ENCODE data around the gene CAMTA1.
"Not testable (repeated sequence)": the region's sequence is repeated elsewhere in the genome, so short reads cannot be mapped to it uniquely, and the experiment has no call there.

The CAMTA1 gene

GRCh38 chr1:7783826-7784491 lies 998.7 kb downstream of the CAMTA1 start, which contains the start of gene PER3:
Gene PER3, plus strand, starts transcription at chr1:7784291. Its CDS starts 587 bp downstream, at chr1:7784878.
- DNase-seq, result peak; percentile 91

- DNase-seq, result no peak
Observed at GRCh38 chr1:7784492-7785071, 999.3 kb downstream of the CAMTA1 start.

- no peak for DNase-seq
Observed at GRCh38 chr1:7785108-7785507, 999.9 kb downstream of the CAMTA1 start.

- DNase-seq, result no peak
Observed at GRCh38 chr1:7786795-7787194, 1001.5 kb downstream of the CAMTA1 start.

- no peak for DNase-seq
Observed at GRCh38 chr1:7789828-7790227, 1004.6 kb downstream of the CAMTA1 start.

GRCh38 chr1:7791027-7791426 lies 1005.8 kb downstream of the CAMTA1 start:
- not testable (repeated sequence) for DNase-seq

- DNase-seq, result no peak
Observed at GRCh38 chr1:7795406-7795805, 1010.2 kb downstream of the CAMTA1 start.

GRCh38 chr1:7805460-7805859 lies 1020.2 kb downstream of the CAMTA1 start:
- no peak for DNase-seq

GRCh38 chr1:7808253-7808844 lies 1023.1 kb downstream of the CAMTA1 start:
- DNase-seq, result peak; percentile 42

GRCh38 chr1:7809742-7810141 lies 1024.5 kb downstream of the CAMTA1 start:
- no peak for DNase-seq

GRCh38 chr1:7810395-7810794 lies 1025.1 kb downstream of the CAMTA1 start:
- DNase-seq, result no peak

- DNase-seq, result no peak
Observed at GRCh38 chr1:7811476-7811875, 1026.2 kb downstream of the CAMTA1 start.

- DNase-seq, result no peak
Observed at GRCh38 chr1:7813677-7814373, 1028.6 kb downstream of the CAMTA1 start.
